GM12873 (cell line): Measurements from ENCODE around the gene AIF1L.

Experiments
- CTCF ChIP-seq: IDR thresholded peaks from 2 replicates; pipeline ENCODE4 v1.5.1; 2012; ENCODE audit warnings: low read depth, mild to moderate bottlenecking, moderate library complexity, low read length, control low read depth; ENCODE audit not compliant: insufficient read depth; ENCODE audit errors: missing control alignments

AIF1L gene

GRCh38 chr9:131103024-131103423 is 6.7 kb downstream of the AIF1L start:
- TF ChIP-seq CTCF = no peak

- TF ChIP-seq CTCF = no peak
Measured at GRCh38 chr9:131103535-131103934, 7.2 kb downstream of the AIF1L start.

GRCh38 chr9:131104016-131104740 is 7.8 kb downstream of the AIF1L start:
- no peak for TF ChIP-seq CTCF

- TF ChIP-seq CTCF = no peak
Measured at GRCh38 chr9:131105952-131106351, 9.6 kb downstream of the AIF1L start.

- no peak for TF ChIP-seq CTCF
Measured at GRCh38 chr9:131107760-131108159, 11.4 kb downstream of the AIF1L start.

- TF ChIP-seq CTCF = no peak
Measured at GRCh38 chr9:131111186-131111853, 15.0 kb downstream of the AIF1L start.

- no peak for TF ChIP-seq CTCF
Measured at GRCh38 chr9:131111854-131112311, 15.6 kb downstream of the AIF1L start.
